Mammary epithelial cell (primary cell): ENCODE results near the gene ROR1.

Experiments used
- EZH2 ChIP-seq: IDR thresholded peaks from 2 replicates; pipeline ENCODE4 v1.6.1; 2012; ENCODE audit warnings: low read length, inconsistent platforms, borderline replicate concordance
- TF ChIP-seq, protein P1 (sequence below), 2 donors: IDR thresholded peaks in 1 of 2; conservative IDR thresholded peaks in 1 of 2; 2 replicates each; pipeline ENCODE4 v1.5.1; 2011 to 2012; ENCODE audit warnings: inconsistent platforms in 2 of 2, low read length in 2 of 2, mild to moderate bottlenecking in 2 of 2, control low read depth in 1 of 2, low read depth in 1 of 2; ENCODE audit not compliant: insufficient read depth in 1 of 2; ENCODE audit errors: extremely low read depth in 1 of 2

DNA sequence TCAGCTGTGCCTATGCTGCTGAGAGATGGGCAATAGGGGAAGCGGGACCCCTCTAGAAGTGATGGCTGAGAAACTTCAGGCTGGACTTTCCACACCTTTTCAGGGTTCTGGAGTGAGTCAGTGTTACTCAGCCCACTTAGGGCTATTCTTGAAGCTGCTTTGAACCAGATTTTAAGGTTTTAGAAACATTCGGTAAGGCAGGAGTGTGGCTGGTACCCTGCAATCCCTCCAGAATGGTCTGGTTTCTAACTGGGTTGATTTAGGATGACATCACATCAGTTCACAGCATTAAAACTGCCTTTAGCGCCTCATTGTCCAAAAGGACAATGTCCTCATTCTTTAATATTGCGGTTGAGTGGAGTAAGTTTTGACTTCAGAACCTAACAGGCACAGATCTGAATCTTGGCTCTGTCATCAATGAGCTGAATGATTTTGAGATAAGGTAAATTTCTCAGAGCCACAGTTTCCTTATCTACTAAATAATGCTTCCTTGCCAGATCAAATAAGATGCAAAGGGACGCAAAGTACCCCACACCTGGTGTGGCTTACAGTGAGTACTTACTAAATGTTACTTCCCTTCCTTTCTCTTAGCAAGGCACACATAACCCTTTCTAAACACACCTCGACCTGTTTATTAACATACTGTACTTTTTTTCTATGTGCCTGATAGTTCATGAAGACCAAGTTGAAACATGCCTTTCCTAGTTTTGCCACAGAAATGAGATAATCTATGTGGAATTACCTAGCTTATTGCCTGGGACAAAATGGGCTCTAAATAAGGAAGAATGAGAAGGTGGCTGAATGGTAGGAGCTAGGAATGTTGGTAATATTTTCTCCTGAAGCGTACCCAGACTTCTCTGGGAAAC, 209.8 kb downstream of the ROR1 start:
- TF ChIP-seq, protein P1, sequence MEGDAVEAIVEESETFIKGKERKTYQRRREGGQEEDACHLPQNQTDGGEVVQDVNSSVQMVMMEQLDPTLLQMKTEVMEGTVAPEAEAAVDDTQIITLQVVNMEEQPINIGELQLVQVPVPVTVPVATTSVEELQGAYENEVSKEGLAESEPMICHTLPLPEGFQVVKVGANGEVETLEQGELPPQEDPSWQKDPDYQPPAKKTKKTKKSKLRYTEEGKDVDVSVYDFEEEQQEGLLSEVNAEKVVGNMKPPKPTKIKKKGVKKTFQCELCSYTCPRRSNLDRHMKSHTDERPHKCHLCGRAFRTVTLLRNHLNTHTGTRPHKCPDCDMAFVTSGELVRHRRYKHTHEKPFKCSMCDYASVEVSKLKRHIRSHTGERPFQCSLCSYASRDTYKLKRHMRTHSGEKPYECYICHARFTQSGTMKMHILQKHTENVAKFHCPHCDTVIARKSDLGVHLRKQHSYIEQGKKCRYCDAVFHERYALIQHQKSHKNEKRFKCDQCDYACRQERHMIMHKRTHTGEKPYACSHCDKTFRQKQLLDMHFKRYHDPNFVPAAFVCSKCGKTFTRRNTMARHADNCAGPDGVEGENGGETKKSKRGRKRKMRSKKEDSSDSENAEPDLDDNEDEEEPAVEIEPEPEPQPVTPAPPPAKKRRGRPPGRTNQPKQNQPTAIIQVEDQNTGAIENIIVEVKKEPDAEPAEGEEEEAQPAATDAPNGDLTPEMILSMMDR (conservative IDR thresholded peaks at IDR 0.05 in 1 of 2, IDR thresholded peaks at IDR 0.05 in 1 of 2; ENCODE audit: extremely low read depth in 1 of 2, insufficient read depth in 1 of 2, low read depth in 1 of 2, low read length in 2 of 2), result no peak
- no peak for TF ChIP-seq EZH2
